MCF 10A (cell line): Measurements from ENCODE around the gene TACR2. TPM values are rescaled to one million over a fixed set of nuclear protein-coding genes. Genes with fewer than 3 reads are reported as not detected.
"Not testable (repeated sequence)": the region's sequence is repeated elsewhere in the genome, so short reads cannot be mapped to it uniquely, and the experiment has no call there.

Experiments used
- BruUV-seq: library from RNA; stranded (reverse); fragments of 400-500 nt; replicated peaks from 2 replicates; lab custom pipeline; 2021; lab: Mats Ljungman, UMichigan
- CTCF ChIA-PET: fragments of 300-600 bp; sonication (Branson Sonifier 250); formaldehyde crosslinking; extraction: SDS; loops from one replicate; lab custom pipeline; 2021; ENCODE audit warnings: antibody characterized with exemption, inconsistent platforms; lab: Yijun Ruan, JAX
- POLR2A ChIA-PET: fragments of 300-600, 350-650 bp; sonication (Branson Sonifier 250); formaldehyde crosslinking; extraction: SDS; loops from one replicate; lab custom pipeline; 2020; ENCODE audit warnings: antibody characterized with exemption, inconsistent platforms; lab: Yijun Ruan, JAX
- DNase-seq: peaks from one replicate; pipeline ENCODE4 v3.0.0-alpha.2; 2018; ENCODE audit not compliant: unreplicated experiment
- H3K27ac Mint-ChIP-seq: one replicate; pipeline ENCODE4 v1.8.0; 2022; ENCODE audit warnings: mild to moderate bottlenecking, low read depth, mixed read lengths; ENCODE audit not compliant: unreplicated experiment
- H3K27me3 Mint-ChIP-seq: one replicate; pipeline ENCODE4 v1.8.0; 2022; ENCODE audit warnings: mixed read lengths; ENCODE audit not compliant: insufficient read depth, unreplicated experiment
- H3K36me3 Mint-ChIP-seq: one replicate; pipeline ENCODE4 v1.8.0; 2022; ENCODE audit warnings: mild to moderate bottlenecking, moderate library complexity, mixed read lengths; ENCODE audit not compliant: insufficient read depth, unreplicated experiment
- H3K4me1 Mint-ChIP-seq: one replicate; pipeline ENCODE4 v1.8.0; 2022; ENCODE audit warnings: mixed read lengths; ENCODE audit not compliant: insufficient read depth, unreplicated experiment
- H3K4me3 Mint-ChIP-seq: one replicate; pipeline ENCODE4 v1.8.0; 2022; ENCODE audit warnings: mild to moderate bottlenecking, moderate library complexity, mixed read lengths; ENCODE audit not compliant: unreplicated experiment
- H3K9me3 Mint-ChIP-seq: one replicate; pipeline ENCODE4 v1.8.0; 2022; ENCODE audit warnings: mixed read lengths; ENCODE audit not compliant: unreplicated experiment
- intact Hi-C: fragments of 100-400 bp; cut with micrococcal nuclease; formaldehyde crosslinking; loops from 2 replicates; pipeline ENCODE4 v1.14.1; 2022
- total RNA-seq: library from RNA; stranded (reverse); gene quantifications from 2 replicates; pipeline ENCODE4 v1.2.3, GENCODE V29; 2022
- TF ChIP-seq, protein P1 (sequence below): fragments of 200-600 bp; IDR thresholded peaks from one replicate; pipeline ENCODE4 v1.8.0; 2022; ENCODE audit warnings: antibody characterized with exemption, mild to moderate bottlenecking; ENCODE audit not compliant: unreplicated experiment

The TACR2 gene
- total RNA-seq, 1 experiment from 2014 or later = not detected

GRCh38 chr10:69452676-69453415 lies 36.1 kb upstream of the TACR2 start:
- Mint-ChIP-seq H3K4me3 (no peak overlapping the region), H3K27me3 (no peaks in the 10 kb centered on the region), H3K4me1 (peaks cover 24% of the 10 kb centered on the region), H3K9me3 (no peaks in the 10 kb centered on the region), H3K27ac (no peak overlapping the region), H3K36me3 (no peaks in the 10 kb centered on the region)
- no TSS peak for BruUV-seq
- ChIA-PET POLR2A (interaction anchor here (0.6 to 4.5 kb wide), 3 partner anchors 13 to 136 kb away, joined by 3 to 27 read pairs (median 3); no protein-coding TSS in a partner anchor), CTCF (interaction anchor here (0.7 to 1.3 kb wide), 2 partner anchors 28 to 215 kb away, joined by 4 read pairs; no protein-coding TSS in a partner anchor)
- DNase-seq = no peak
- intact Hi-C loops = no loop called here
- TF ChIP-seq, protein P1, sequence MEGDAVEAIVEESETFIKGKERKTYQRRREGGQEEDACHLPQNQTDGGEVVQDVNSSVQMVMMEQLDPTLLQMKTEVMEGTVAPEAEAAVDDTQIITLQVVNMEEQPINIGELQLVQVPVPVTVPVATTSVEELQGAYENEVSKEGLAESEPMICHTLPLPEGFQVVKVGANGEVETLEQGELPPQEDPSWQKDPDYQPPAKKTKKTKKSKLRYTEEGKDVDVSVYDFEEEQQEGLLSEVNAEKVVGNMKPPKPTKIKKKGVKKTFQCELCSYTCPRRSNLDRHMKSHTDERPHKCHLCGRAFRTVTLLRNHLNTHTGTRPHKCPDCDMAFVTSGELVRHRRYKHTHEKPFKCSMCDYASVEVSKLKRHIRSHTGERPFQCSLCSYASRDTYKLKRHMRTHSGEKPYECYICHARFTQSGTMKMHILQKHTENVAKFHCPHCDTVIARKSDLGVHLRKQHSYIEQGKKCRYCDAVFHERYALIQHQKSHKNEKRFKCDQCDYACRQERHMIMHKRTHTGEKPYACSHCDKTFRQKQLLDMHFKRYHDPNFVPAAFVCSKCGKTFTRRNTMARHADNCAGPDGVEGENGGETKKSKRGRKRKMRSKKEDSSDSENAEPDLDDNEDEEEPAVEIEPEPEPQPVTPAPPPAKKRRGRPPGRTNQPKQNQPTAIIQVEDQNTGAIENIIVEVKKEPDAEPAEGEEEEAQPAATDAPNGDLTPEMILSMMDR = no peak

DNA sequence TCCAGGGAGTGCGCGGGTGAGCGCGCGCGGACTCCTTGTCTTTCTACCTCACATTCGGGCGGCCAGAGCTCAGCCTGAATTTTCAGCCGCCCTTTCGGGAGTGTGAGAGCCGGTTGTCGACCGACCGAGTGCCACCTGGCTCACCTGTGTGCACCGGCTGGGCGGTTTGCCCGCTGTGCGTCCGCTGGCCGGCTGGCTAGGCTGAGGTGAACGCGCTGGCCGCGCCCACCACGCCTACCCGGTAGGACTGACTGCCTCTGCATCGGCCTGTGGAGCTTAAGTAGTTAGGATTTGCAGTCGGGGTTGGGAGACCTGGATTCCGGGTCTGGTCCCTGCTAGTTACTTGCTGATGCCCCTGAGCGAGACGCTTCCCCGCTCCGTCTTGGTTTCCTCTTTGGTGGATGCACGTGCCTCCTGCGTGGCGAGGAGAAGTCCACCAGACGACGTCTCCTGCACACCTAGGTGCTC lies 35.1 kb upstream of the TACR2 start:
- no peaks in the 10 kb centered on the region for H3K27me3 Mint-ChIP-seq
- BruUV-seq = no TSS peak
- TF ChIP-seq, protein P1 = no peak
- H3K36me3 Mint-ChIP-seq = no peaks in the 10 kb centered on the region
- ChIA-PET POLR2A (interaction anchor here (0.6 to 4.5 kb wide), 2 partner anchors 12 to 137 kb away, joined by 3 to 27 read pairs; no protein-coding TSS in a partner anchor), CTCF (interaction anchor here (0.6 to 1.1 kb wide), 2 partner anchors 24 to 83 kb away, joined by 3 read pairs; no protein-coding TSS in a partner anchor)
- no peak overlapping the region for H3K27ac Mint-ChIP-seq
- intact Hi-C loops = no loop called here
- no peak for DNase-seq
- no peaks in the 10 kb centered on the region for H3K9me3 Mint-ChIP-seq
- H3K4me1 Mint-ChIP-seq = peaks cover 26% of the 10 kb centered on the region
- H3K4me3 Mint-ChIP-seq = peak overlapping the region; percentile 72

DNA sequence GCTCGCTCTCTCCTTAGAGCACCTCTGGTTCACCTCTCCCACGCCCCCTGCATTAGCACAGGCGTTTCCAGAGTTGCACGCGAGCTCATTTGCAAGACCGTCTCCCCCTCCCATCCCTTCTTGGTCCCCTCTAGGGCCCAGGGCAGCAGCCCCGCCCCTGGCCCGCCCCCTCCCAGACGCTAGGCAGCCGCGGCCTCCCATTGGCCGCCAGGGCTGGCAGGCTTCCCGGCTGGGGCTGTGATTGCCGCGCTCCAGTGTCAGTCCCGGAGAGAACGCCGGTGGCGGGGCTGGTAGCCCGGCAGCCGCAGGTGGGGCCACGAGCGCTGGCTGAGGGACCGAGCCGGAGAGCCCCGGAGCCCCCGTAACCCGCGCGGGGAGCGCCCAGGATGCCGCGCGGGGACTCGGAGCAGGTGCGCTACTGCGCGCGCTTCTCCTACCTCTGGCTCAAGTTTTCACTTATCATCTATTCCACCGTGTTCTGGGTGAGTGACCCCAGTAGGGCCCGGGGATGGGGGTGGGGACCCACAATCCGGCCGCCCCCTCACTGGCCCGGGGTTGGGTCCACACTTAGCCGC lies 34.6 kb upstream of the TACR2 start, which contains the start of gene TSPAN15:
Gene TSPAN15 (plus strand): TSS at position 257 of the 575 bp plus-strand sequence. CDS start 130 bp downstream, at position 387.
- DNase-seq = peak; percentile 67
- TF ChIP-seq, protein P1 = no peak
- Mint-ChIP-seq H3K9me3 (no peaks in the 10 kb centered on the region), H3K27me3 (no peaks in the 10 kb centered on the region), H3K4me3 (peak within 1 kb of the TSS; percentile 72), H3K36me3 (no peaks in the 10 kb centered on the region), H3K4me1 (peaks cover 31% of the 10 kb centered on the region), H3K27ac (no peak within 1 kb of the TSS)
- ChIA-PET POLR2A (interaction anchor here (4.5 kb wide), 1 partner anchor 12 kb away, joined by 27 read pairs; no protein-coding TSS in a partner anchor), CTCF (interaction anchor here (0.6 to 1.1 kb wide), 2 partner anchors 24 to 83 kb away, joined by 3 read pairs; no protein-coding TSS in a partner anchor)
- BruUV-seq = no TSS peak
- intact Hi-C loops = no loop called here

- H3K36me3 Mint-ChIP-seq, BruUV-seq, H3K9me3 Mint-ChIP-seq, intact Hi-C loops, DNase-seq, H3K27me3 Mint-ChIP-seq, H3K27ac Mint-ChIP-seq, H3K4me3 Mint-ChIP-seq: not testable (repeated sequence)
- POLR2A ChIA-PET = interaction anchor here (0.7 to 4.5 kb wide), 2 partner anchors 11 to 131 kb away, joined by 3 to 27 read pairs; no protein-coding TSS in a partner anchor
- CTCF ChIA-PET = interaction anchor here (0.7 to 0.9 kb wide), 2 partner anchors 14 to 187 kb away, joined by 3 read pairs; no protein-coding TSS in a partner anchor
- H3K4me1 Mint-ChIP-seq = peaks cover 40% of the 10 kb centered on the region
These were observed 33.7 kb upstream of the TACR2 start for GRCh38 chr10:69450395-69450794.
